Subcutaneous abdominal adipose tissue (tissue), 5 donors: ENCODE results near the gene MLLT1.
A peak's percentile ranks its signal among the peaks of the same experiment; 100 is the strongest.

Experiments
- H3K27ac ChIP-seq: one replicate; pipeline ENCODE4 v1.7.0; 2013; ENCODE audit warnings: low read depth, mild to moderate bottlenecking, inconsistent platforms, low read length, moderate library complexity
- H3K27me3 ChIP-seq, 5 donors: one replicate each; pipeline ENCODE4 v1.7.0; 2013; ENCODE audit warnings: low read length in 5 of 5, inconsistent platforms in 1 of 5; ENCODE audit not compliant: control insufficient read depth in 5 of 5, insufficient read depth in 4 of 5
- H3K36me3 ChIP-seq, 5 donors: one replicate each; pipeline ENCODE4 v1.7.0; 2013; ENCODE audit warnings: low read length in 5 of 5; ENCODE audit not compliant: control insufficient read depth in 5 of 5, insufficient read depth in 5 of 5
- H3K4me1 ChIP-seq, 5 donors: one replicate each; pipeline ENCODE4 v1.7.0; 2013; ENCODE audit warnings: low read length in 5 of 5, mild to moderate bottlenecking in 3 of 5, moderate library complexity in 1 of 5; ENCODE audit not compliant: control insufficient read depth in 5 of 5, insufficient read depth in 5 of 5
- H3K4me3 ChIP-seq, 5 donors: one replicate each; pipeline ENCODE4 v1.7.0; 2013; ENCODE audit warnings: low read length in 5 of 5, low read depth in 1 of 5
- H3K9ac ChIP-seq, 5 donors: one replicate each; pipeline ENCODE4 v1.7.0; 2013; ENCODE audit warnings: low read length in 5 of 5, mild to moderate bottlenecking in 4 of 5, moderate library complexity in 3 of 5
- H3K9me3 ChIP-seq, 5 donors: one replicate each; pipeline ENCODE4 v1.7.0; 2013; ENCODE audit warnings: low read length in 5 of 5; ENCODE audit not compliant: control insufficient read depth in 5 of 5
- donor health status: healthy.
- donor health status: healthy.
- donor health status: healthy.
- donor health status: healthy.
- donor health status: healthy.

Gene MLLT1

DNA sequence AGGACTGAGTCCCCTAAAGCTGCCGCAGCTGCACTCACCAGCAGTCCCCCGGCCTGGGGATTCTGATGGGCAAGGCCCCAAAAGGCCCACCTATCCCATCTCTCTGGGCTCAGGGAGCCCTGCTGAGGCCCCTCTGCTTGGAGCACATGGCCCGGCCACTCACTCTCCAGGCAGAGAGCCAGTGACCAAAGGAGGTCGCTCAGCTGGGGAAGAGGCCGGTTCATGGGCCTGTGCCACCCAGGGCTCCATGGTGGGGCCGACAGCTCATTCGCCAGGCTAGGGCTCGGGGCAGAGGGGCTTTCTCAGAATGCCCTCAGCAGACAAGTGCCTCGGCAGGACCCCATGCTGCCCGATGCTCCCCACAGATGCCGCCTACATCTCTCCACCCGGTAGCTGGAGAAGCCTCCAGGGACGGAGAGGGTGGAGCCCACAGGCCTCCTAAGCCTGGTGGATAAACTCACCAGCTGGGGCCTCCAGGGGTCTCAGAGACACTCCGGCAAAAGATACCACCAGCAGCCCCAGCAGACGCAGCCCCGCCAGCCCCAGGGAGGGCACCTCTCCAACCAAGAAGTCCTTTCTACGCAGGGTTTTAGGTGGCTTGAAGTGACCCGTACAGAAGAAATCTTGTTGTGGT lies 54.4 kb downstream of the MLLT1 start:
- Histone ChIP-seq H3K9me3 (no peaks in the 10 kb centered on the region), H3K27me3 (no peaks in the 10 kb centered on the region), H3K36me3 (peaks cover 0 to 74% (median 51%) of the 10 kb centered on the region in 5 donors), H3K27ac (no peak overlapping the region), H3K9ac (no peak overlapping the region), H3K4me3 (no peak overlapping the region), H3K4me1 (peaks cover 2 to 22% (median 14%) of the 10 kb centered on the region in 5 donors)

DNA sequence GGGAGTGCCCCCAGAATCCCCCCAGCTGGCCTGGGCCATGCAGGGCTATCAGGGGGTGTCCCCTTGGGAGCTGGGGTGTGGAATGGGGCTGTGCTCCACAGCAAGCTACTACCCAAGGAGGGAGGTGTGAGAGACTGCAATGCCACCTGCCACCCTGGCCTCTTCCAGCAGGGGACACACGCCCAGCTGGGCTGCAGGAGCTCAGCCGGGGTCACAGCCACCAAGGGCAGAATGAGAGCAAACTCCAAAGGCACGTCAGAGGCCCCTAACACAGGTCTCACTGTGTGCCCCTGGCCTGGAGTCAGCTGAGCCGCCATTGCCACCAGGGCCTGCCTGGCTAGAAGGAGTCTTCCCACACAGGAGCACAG lies 55.5 kb downstream of the MLLT1 start:
- H3K27ac ChIP-seq = no peak overlapping the region
- H3K9ac ChIP-seq = no peak overlapping the region
- H3K36me3 ChIP-seq = peaks cover 0 to 64% (median 41%) of the 10 kb centered on the region in 5 donors
- no peaks in the 10 kb centered on the region for H3K9me3 ChIP-seq
- no peaks in the 10 kb centered on the region for H3K27me3 ChIP-seq
- peaks cover 6 to 33% (median 25%) of the 10 kb centered on the region in 5 donors for H3K4me1 ChIP-seq
- no peak overlapping the region for H3K4me3 ChIP-seq

DNA sequence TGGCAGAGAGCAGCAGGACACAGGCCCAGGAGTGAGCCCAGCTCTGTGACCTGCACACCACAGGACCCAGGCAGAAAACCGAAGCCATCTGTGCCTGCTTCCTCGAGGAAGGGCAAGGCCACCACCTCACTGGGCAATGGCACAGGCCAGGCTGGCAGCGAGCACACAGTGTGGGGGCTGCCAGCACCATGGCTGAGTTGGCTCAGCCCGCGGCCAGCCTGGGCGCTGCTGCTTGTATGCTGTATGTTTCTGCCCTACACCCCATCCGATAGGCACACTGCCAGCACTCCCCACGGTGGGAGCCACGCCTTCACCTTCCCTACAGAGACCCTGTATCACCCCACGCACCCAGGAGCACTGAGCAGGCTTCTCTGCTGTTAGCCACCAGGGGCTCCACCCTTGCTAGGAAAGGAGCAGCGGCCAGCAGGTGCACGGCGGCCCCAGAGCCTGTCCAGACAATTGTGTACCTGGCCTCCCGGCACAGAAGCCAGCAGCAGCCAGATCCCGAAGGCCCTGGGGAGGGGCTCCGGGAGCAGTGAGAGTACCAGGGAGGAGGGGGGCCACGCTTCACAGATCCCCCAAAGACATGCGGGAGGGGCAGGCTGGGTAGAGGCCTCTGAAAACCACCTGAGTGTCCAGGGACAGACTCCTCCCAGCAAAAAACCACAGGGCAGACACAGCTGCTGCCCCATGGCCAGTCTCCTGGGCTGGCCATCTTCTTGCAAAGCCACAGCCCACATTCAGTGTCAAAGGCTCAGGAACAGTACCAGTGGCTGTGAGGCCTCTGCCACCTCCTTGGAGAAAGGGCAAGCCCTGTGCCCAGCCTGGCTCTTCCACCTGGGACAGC lies 56.1 kb downstream of the MLLT1 start:
- Histone ChIP-seq H3K27me3 (no peaks in the 10 kb centered on the region), H3K27ac (no peak overlapping the region), H3K9ac (peak overlapping the region in 1 of 5 donors; percentile 45), H3K9me3 (no peaks in the 10 kb centered on the region), H3K36me3 (peaks cover 0 to 60% (median 39%) of the 10 kb centered on the region in 5 donors), H3K4me1 (peaks cover 6 to 39% (median 31%) of the 10 kb centered on the region in 5 donors), H3K4me3 (no peak overlapping the region)

DNA sequence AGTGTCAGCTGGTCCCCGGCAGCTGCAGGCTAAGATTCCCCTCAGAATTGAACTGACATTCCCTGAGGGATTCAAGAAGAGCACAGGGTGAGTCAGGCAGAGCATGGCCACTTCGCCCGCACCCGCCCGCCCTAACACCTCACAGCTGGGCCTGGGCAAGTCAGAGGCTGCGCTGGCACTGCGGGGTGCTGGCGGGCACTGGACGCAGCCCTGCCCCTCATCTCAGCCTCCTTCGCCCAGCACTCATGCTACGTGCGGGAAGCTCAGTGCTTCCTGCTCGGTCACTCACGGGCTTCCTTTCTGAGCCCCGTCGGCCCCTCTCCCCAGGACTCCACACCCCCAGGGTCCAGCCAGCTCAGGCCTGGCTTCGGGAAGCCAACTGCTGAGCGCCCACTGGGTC lies 56.9 kb downstream of the MLLT1 start:
- H3K9me3 ChIP-seq = no peaks in the 10 kb centered on the region
- no peak overlapping the region for H3K4me3 ChIP-seq
- no peak overlapping the region for H3K27ac ChIP-seq
- peaks cover 0 to 62% (median 39%) of the 10 kb centered on the region in 5 donors for H3K36me3 ChIP-seq
- H3K27me3 ChIP-seq = no peaks in the 10 kb centered on the region
- peaks cover 6 to 45% (median 38%) of the 10 kb centered on the region in 5 donors for H3K4me1 ChIP-seq
- H3K9ac ChIP-seq = no peak overlapping the region

DNA sequence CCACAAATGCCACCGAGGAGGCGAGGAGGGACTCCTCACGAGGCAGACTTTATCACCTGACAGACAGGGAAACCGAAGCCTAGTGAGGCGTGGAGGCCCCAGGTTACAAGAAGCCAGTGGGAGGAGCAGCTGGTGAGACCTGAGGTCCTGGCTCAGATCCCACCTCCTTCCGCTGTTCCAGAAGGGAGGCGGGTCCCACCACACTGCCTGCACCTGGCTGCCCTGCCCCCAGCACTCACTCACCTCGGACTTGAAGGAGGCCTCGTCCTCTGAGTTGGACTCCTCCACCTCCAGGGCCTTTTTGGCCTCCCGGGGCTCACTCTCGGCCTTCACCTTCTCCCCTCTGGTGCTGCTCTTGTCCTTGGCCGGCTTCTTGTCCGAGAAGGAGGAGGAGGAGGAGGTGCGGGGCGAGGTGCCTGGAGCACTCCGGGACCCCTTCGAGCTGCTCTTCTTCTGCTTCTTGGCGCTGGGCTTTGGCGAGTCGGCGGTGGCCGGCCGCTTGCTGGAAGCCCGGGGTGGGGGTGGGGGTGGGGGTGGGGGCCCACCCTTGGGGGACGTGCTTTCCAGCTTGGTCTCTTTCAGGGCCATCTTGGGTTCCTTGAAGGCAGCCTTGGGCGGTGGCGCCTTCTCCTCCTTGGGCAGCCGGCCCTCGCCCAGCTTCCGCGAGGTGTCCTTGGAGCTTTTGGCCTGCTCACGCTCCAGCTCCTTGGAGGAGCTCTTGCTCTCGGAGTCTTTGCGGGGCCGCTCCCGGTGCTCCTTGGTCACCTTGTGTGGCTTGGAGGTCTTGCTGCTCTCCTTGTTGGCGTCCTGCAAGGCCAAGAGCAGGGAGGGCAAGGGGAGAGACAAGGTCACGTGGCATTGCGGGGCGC lies 57.7 kb downstream of the MLLT1 start:
- H3K36me3 ChIP-seq = peaks cover 0 to 63% (median 34%) of the 10 kb centered on the region in 5 donors
- H3K27me3 ChIP-seq = no peaks in the 10 kb centered on the region
- peaks cover 6 to 45% (median 38%) of the 10 kb centered on the region in 5 donors for H3K4me1 ChIP-seq
- no peaks in the 10 kb centered on the region for H3K9me3 ChIP-seq
- no peak overlapping the region for H3K4me3 ChIP-seq
- H3K9ac ChIP-seq = no peak overlapping the region
- no peak overlapping the region for H3K27ac ChIP-seq

DNA sequence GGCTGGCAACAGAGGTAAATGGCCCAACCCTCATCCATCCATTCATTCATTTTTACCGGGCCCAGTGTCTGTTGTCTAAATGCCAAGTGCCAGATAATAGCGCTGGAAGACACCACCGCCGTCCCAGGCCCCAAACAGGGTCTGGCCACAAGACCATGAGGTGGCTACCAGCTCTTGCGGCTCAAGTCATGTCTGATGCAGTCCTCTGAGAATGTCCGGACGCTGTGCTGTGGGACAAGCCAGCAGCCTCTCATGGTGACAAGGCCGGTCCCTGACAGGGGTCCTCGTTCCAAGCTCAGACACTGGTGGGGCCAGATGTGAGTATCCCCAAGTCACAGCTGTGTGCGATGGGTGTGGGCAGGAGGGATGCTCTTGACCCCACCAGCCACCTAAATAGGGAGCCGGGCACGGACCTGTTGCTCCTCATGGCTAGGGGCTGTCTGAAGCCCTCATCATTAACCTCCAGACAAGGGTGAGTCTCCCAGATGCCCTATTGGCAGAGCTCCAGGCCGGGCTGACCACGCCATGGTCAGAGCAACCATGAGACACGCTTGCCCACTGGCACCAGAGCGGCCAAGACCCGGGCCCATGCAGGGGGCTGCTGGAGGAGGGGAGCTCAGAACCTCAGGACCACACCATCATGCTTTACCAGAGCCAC lies 58.4 kb downstream of the MLLT1 start:
- H3K4me1 ChIP-seq = peaks cover 6 to 45% (median 38%) of the 10 kb centered on the region in 5 donors
- no peak overlapping the region for H3K4me3 ChIP-seq
- no peaks in the 10 kb centered on the region for H3K9me3 ChIP-seq
- peak overlapping the region in 1 of 5 donors; percentile 35 for H3K9ac ChIP-seq
- no peaks in the 10 kb centered on the region for H3K27me3 ChIP-seq
- H3K27ac ChIP-seq = no peak overlapping the region
- H3K36me3 ChIP-seq = peaks cover 0 to 58% (median 28%) of the 10 kb centered on the region in 5 donors

DNA sequence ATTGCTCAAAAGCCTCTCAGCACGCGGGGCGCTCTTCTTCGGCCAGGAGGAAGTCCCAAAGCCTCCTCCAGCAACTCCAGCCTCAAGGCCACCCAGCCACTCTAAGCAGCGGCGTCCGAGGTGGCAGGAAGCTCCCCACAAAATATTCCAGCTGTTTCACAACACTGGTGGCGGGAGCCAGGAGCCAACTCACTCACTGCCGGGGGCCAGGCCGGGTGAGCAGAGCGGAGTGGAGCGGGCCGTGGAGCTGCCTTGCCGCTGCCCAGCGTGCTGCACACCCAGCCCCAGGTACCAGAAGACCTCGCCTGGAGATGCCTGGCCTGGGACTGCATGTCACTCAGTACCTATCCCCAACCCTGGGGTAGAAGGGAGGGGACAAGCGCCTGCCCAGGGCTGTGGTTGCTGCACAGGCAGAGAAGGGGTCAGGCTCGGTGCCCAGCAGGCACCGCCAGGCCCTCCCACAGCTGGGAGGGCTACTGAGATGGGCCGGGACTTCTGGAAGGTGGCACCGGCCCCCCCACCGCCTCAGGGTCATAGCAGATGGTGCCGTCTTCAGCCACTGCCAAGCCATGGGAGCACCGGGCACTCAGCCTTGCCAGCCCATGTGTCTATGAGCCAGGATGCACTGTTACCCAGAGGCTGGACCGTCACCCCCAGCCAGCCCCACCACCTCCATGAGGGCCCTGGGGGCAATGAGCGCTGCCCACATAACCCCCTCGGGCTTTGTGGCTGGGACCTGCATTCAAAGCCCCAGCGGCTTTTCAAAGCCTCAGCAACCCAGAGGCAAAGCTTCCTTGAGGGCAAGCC lies 59.2 kb downstream of the MLLT1 start:
- H3K9ac ChIP-seq = peak overlapping the region in 2 of 5 donors; percentile 35 to 43
- peak overlapping the region in 2 of 5 donors; percentile 4 to 12 for H3K4me3 ChIP-seq
- no peaks in the 10 kb centered on the region for H3K9me3 ChIP-seq
- peaks cover 6 to 45% (median 38%) of the 10 kb centered on the region in 5 donors for H3K4me1 ChIP-seq
- no peak overlapping the region for H3K27ac ChIP-seq
- H3K36me3 ChIP-seq = peaks cover 0 to 56% (median 22%) of the 10 kb centered on the region in 5 donors
- H3K27me3 ChIP-seq = no peaks in the 10 kb centered on the region

DNA sequence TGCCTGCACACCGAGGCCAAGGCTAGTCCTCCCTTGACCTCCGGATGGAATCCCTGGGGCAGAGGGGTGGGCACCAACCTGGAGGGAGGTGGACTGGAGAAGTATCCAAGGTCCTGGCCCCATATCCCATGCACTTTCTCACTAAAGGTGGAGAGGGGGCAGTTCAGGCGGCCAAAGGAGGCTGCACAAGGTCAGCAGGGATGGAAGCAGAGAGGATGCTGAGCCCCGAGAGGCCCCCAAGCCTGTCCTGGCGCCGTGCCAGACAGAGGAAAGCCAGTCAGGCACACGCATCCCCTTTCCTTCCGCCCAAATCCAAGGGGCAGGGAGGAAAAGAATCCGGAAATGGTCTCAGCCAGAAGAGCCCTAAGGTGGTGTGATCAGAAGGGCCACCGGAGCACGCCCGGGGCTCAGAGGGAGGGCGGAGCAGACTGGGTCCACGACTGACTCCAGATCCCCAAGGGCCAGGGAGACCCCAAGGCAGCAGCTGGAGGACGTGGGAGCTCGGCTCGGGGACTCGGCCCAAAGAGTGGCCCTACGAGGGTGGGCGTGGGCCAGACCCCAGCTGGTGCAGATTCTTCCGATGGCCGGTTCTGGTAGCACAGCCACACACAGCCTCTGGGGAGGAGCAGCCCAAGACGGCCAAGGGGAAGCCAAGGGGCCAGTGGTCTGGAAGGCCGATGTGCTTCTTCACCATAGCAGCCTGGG lies 60.0 kb downstream of the MLLT1 start:
- Histone ChIP-seq H3K27me3 (no peaks in the 10 kb centered on the region), H3K9ac (peak overlapping the region in 2 of 5 donors; percentile 23 to 35), H3K4me3 (peak overlapping the region in 2 of 5 donors; percentile 3 to 4), H3K4me1 (peaks cover 6 to 45% (median 38%) of the 10 kb centered on the region in 5 donors), H3K9me3 (no peaks in the 10 kb centered on the region), H3K27ac (no peak overlapping the region), H3K36me3 (peaks cover 0 to 57% (median 22%) of the 10 kb centered on the region in 5 donors)
